ENCODE measurements around the gene SLC26A5.
"Not testable (repeated sequence)": the region's sequence is repeated elsewhere in the genome, so short reads cannot be mapped to it uniquely, and the experiment has no call there.

The SLC26A5 gene

GRCh38 chr7:103446049-103446520 lies at the start of gene SLC26A5:
SLC26A5 (minus strand) TSS chr7:103446207; CDS start chr7:103421514, 24,693 bp downstream.
- peak; percentile 68 for DNase-seq

GRCh38 chr7:103487419-103487818 lies 41.4 kb upstream of the SLC26A5 start:
- no peak for DNase-seq

GRCh38 chr7:103486873-103487272 lies 40.9 kb upstream of the SLC26A5 start:
- DNase-seq, result not testable (repeated sequence)

- no peak for DNase-seq
These were observed 34.8 kb upstream of the SLC26A5 start for GRCh38 chr7:103480771-103481170.

GRCh38 chr7:103474956-103475355 lies 28.9 kb upstream of the SLC26A5 start:
- DNase-seq, result no peak

- no peak for DNase-seq
These were observed 23.3 kb upstream of the SLC26A5 start for GRCh38 chr7:103469095-103469948.

GRCh38 chr7:103466814-103467213 lies 20.8 kb upstream of the SLC26A5 start:
- DNase-seq, result no peak

- DNase-seq, result no peak
These were observed 16.4 kb upstream of the SLC26A5 start for GRCh38 chr7:103462358-103462757.

- peak; percentile 15 for DNase-seq
These were observed 1.3 kb upstream of the SLC26A5 start for GRCh38 chr7:103447073-103447960.

GRCh38 chr7:103445228-103446048 lies 569 bp downstream of the SLC26A5 start:
- DNase-seq, result no peak

GRCh38 chr7:103439661-103440060 lies 6.3 kb downstream of the SLC26A5 start:
- DNase-seq, result no peak

- DNase-seq, result no peak
These were observed 8.4 kb downstream of the SLC26A5 start for GRCh38 chr7:103437623-103438022.

- no peak for DNase-seq
These were observed 13.3 kb downstream of the SLC26A5 start for GRCh38 chr7:103432712-103433111.

GRCh38 chr7:103425177-103425576 lies 20.8 kb downstream of the SLC26A5 start:
- no peak for DNase-seq

GRCh38 chr7:103423467-103424179 lies 22.4 kb downstream of the SLC26A5 start:
- DNase-seq, result no peak

GRCh38 chr7:103420857-103421384 lies 25.1 kb downstream of the SLC26A5 start:
- DNase-seq, result no peak

- DNase-seq, result no peak
These were observed 27.8 kb downstream of the SLC26A5 start for GRCh38 chr7:103418241-103418640.

GRCh38 chr7:103413407-103413806 lies 32.6 kb downstream of the SLC26A5 start:
- no peak for DNase-seq

- DNase-seq, result no peak
These were observed 33.9 kb downstream of the SLC26A5 start for GRCh38 chr7:103412151-103412550.

- DNase-seq, result not testable (repeated sequence)
These were observed 40.0 kb downstream of the SLC26A5 start for GRCh38 chr7:103405789-103406613.

GRCh38 chr7:103399687-103400086 lies 46.3 kb downstream of the SLC26A5 start:
- not testable (repeated sequence) for DNase-seq

All from NCI-H2107 (cell line).